22Rv1 (cell line): ENCODE results near the gene SUSD4.

Source experiments
- ZFX ChIP-seq: fragments of 450-650 bp; IDR thresholded peaks from 2 replicates; pipeline ENCODE4 v1.6.1; 2017; ENCODE audit warnings: antibody characterized with exemption, borderline replicate concordance
- TF ChIP-seq, protein P1 (sequence below): fragments of 450-650 bp; IDR thresholded peaks from 2 replicates; pipeline ENCODE4 v1.5.1; 2017; ENCODE audit warnings: mild to moderate bottlenecking

DNA sequence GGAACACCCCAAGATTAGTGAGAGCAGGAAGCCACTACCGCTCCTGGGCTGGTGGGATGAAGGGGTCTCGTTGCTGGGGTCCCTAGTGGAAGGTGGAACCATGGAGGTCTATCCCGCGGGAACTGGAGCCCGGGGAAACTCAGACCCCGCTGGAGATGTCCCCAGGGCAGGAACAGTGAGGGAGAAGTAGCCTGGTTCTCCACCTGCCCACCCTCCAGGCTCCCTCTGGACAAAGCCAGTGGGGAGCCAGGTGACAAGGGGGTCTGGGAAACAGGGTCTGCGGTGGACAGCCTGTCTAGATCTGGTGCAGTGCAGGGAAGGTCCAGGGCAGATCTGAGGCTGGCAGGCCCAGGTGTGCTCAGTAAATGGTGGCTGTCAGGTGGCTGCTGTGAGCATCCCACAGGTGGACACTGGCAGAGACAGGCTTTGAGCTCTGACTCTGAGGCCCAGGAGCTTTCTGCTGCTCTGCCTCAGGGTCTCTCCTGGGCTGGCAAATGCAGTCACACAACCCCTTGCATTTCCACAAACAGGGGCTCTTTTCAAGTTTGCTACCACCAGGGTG lies 132.9 kb downstream of the SUSD4 start:
- TF ChIP-seq, protein P1, sequence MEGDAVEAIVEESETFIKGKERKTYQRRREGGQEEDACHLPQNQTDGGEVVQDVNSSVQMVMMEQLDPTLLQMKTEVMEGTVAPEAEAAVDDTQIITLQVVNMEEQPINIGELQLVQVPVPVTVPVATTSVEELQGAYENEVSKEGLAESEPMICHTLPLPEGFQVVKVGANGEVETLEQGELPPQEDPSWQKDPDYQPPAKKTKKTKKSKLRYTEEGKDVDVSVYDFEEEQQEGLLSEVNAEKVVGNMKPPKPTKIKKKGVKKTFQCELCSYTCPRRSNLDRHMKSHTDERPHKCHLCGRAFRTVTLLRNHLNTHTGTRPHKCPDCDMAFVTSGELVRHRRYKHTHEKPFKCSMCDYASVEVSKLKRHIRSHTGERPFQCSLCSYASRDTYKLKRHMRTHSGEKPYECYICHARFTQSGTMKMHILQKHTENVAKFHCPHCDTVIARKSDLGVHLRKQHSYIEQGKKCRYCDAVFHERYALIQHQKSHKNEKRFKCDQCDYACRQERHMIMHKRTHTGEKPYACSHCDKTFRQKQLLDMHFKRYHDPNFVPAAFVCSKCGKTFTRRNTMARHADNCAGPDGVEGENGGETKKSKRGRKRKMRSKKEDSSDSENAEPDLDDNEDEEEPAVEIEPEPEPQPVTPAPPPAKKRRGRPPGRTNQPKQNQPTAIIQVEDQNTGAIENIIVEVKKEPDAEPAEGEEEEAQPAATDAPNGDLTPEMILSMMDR = no peak
- TF ChIP-seq ZFX = no peak
